HFFc6 (cell line): Measurements from ENCODE around the gene DOK4. TPM values are rescaled to one million over a fixed set of nuclear protein-coding genes. Genes with fewer than 3 reads are reported as not detected.
"Not testable (repeated sequence)": the region's sequence is repeated elsewhere in the genome, so short reads cannot be mapped to it uniquely, and the experiment has no call there.

Experiments used
- DNase-seq: peaks from one replicate; pipeline ENCODE4 v3.0.0-alpha.2; 2018
- H3K27ac Mint-ChIP-seq: 2 replicates; pipeline ENCODE4 v1.8.0; 2020; ENCODE audit warnings: mild to moderate bottlenecking, mixed read lengths
- H3K27me3 Mint-ChIP-seq: 2 replicates; pipeline ENCODE4 v1.8.0; 2021; ENCODE audit warnings: mild to moderate bottlenecking, moderate library complexity, mixed read lengths; ENCODE audit not compliant: insufficient read depth
- H3K36me3 Mint-ChIP-seq: 2 replicates; pipeline ENCODE4 v1.8.0; 2021; ENCODE audit warnings: low read depth, mixed read lengths
- H3K4me1 Mint-ChIP-seq: 2 replicates; pipeline ENCODE4 v1.8.0; 2020; ENCODE audit warnings: low read depth, mixed read lengths
- H3K4me3 Mint-ChIP-seq: 2 replicates; pipeline ENCODE4 v1.8.0; 2020; ENCODE audit warnings: mild to moderate bottlenecking, moderate library complexity, mixed read lengths
- H3K9me3 Mint-ChIP-seq: 2 replicates; pipeline ENCODE4 v1.8.0; 2020; ENCODE audit warnings: mild to moderate bottlenecking, mixed read lengths
- CTCF ChIP-seq: fragments of 200-600 bp; sonication (generic); IDR thresholded peaks from 2 replicates; pipeline ENCODE4 v1.5.0; 2021; ENCODE audit warnings: antibody characterized with exemption, mild to moderate bottlenecking
- total RNA-seq, 6 experiments: library from RNA; stranded (reverse); fragmentation: NEBNext Ultra II Directional; extraction: Animal tissue kit (Norgen Biotek cat#: 25700); gene quantifications; 2 replicates in 1 of 6; 3 replicates in 5 of 6; pipeline ENCODE4 v1.2.3, GENCODE V29; 2021

The DOK4 gene
- total RNA-seq, 6 experiments from 2014 or later: 24.4 to 28.9 (median 24.9) TPM

DNA sequence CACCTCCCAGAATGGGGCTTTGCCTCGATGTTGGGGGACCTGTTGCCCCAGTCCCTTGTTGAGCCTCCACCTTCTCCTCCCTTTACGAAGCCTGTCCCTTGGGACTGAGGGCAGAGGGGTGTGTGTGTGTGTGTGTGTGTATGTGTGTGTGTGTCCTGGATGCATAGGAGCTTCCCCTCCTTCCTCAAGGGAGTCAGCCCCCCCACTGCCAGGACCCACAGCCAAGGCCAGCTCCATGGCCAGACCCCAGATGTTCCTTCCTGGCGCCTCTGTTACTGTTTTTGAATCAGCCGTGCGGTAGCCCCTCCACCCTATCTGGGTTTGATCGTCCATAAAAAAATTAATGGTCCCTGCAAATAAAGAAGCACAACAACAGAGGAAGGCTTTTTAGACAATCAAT, 17.7 kb upstream of the DOK4 start:
- Mint-ChIP-seq H3K4me1 (no peaks in the 10 kb centered on the region), H3K27me3 (peaks cover 61% of the 10 kb centered on the region), H3K9me3 (no peaks in the 10 kb centered on the region), H3K27ac (no peak overlapping the region), H3K4me3 (no peak overlapping the region), H3K36me3 (no peaks in the 10 kb centered on the region)
- no peak for TF ChIP-seq CTCF
- DNase-seq: no peak

GRCh38 chr16:57503366-57503765, 17.1 kb upstream of the DOK4 start:
- Mint-ChIP-seq H3K36me3 (no peaks in the 10 kb centered on the region), H3K27me3 (peaks cover 62% of the 10 kb centered on the region), H3K4me1 (no peaks in the 10 kb centered on the region), H3K4me3 (no peak overlapping the region), H3K9me3 (no peaks in the 10 kb centered on the region), H3K27ac (no peak overlapping the region)
- TF ChIP-seq CTCF: no peak
- DNase-seq: no peak

DNA sequence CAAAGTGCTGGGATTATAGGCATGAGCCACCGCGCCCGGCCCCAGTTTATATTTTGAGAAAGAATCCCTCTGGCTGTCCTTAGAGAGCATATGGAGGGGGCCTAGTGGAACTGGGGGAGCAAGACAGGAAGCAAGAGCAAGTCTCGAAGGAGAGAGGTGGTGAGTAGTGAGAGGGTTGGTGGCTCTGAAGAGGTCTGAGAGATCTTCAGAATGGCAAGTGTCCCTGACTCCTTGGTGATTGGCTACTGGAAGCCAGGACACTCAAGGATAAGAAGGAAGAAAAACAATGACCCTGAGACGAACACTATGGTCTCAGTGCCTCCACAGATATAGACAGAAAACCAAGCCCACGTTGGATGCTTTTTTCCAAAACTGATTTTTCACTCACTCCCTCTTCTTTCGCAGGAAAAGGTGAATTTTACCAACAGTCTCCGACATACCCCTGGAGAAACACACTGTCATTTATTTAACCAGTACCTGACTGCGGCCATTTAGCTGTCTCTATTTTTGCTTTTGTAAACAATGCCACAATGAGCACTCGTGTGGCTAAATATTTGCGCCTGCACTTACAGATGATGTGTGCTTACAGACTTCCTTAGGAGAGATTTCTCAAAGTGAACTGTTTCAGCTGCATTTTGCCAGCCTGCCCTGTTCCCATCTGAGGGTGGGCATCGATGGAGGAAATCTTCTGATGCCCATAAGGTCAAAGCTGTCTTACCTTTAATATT, 15.9 kb upstream of the DOK4 start:
- TF ChIP-seq CTCF: no peak
- Mint-ChIP-seq H3K9me3 (no peaks in the 10 kb centered on the region), H3K4me3 (no peak overlapping the region), H3K27ac (no peak overlapping the region), H3K27me3 (peaks cover 64% of the 10 kb centered on the region), H3K36me3 (no peaks in the 10 kb centered on the region), H3K4me1 (no peaks in the 10 kb centered on the region)
- no peak for DNase-seq

GRCh38 chr16:57501492-57501891, 15.2 kb upstream of the DOK4 start:
- H3K4me1 Mint-ChIP-seq: no peaks in the 10 kb centered on the region
- no peaks in the 10 kb centered on the region for H3K9me3 Mint-ChIP-seq
- peaks cover 59% of the 10 kb centered on the region for H3K27me3 Mint-ChIP-seq
- H3K36me3 Mint-ChIP-seq: no peaks in the 10 kb centered on the region
- DNase-seq: no peak
- no peak overlapping the region for H3K4me3 Mint-ChIP-seq
- TF ChIP-seq CTCF: no peak
- no peak overlapping the region for H3K27ac Mint-ChIP-seq

- H3K36me3 Mint-ChIP-seq: no peaks in the 10 kb centered on the region
- peaks cover 57% of the 10 kb centered on the region for H3K27me3 Mint-ChIP-seq
- H3K4me3 Mint-ChIP-seq: no peak overlapping the region
- DNase-seq: no peak
- no peaks in the 10 kb centered on the region for H3K4me1 Mint-ChIP-seq
- TF ChIP-seq CTCF: no peak
- no peak overlapping the region for H3K27ac Mint-ChIP-seq
- H3K9me3 Mint-ChIP-seq: no peaks in the 10 kb centered on the region
Measured at GRCh38 chr16:57500578-57501111, 14.4 kb upstream of the DOK4 start.

GRCh38 chr16:57499941-57500340, 13.6 kb upstream of the DOK4 start:
- not testable (repeated sequence) for H3K27ac Mint-ChIP-seq, H3K4me1 Mint-ChIP-seq, H3K9me3 Mint-ChIP-seq, H3K36me3 Mint-ChIP-seq, DNase-seq, H3K4me3 Mint-ChIP-seq
- peaks cover 57% of the 10 kb centered on the region for H3K27me3 Mint-ChIP-seq
